Activated B cell treated with CpG ODN at 0.5 μM for 24 hours (primary cell): ENCODE measurements around the gene ACSS1. TPM values are rescaled to one million over a fixed set of nuclear protein-coding genes. Genes with fewer than 3 reads are reported as not detected.

ENCODE experiments used
- ATAC-seq: fragments of 200-7000 bp; cut with Tn5 transposase; one replicate; pipeline ENCODE4 v1.10.0; 2021; ENCODE audit warnings: low read depth, mild to moderate bottlenecking, moderate library complexity
- CTCF ChIA-PET: fragments of 350-600 bp; sonication (Branson Sonifier 250); formaldehyde crosslinking; loops from one replicate; lab custom pipeline; 2021; ENCODE audit warnings: antibody characterized with exemption; lab: Charles Lee
- POLR2A ChIA-PET: fragments of 350-600 bp; sonication (Branson Sonifier 250); formaldehyde crosslinking; loops from one replicate; lab custom pipeline; 2021; ENCODE audit warnings: antibody characterized with exemption; lab: Charles Lee
- DNase-seq: peaks from one replicate; pipeline ENCODE4 v3.0.0; 2022
- H3K27ac Mint-ChIP-seq: one replicate; pipeline ENCODE4 v1.8.0; 2020; ENCODE audit warnings: mixed read lengths
- H3K27me3 Mint-ChIP-seq: one replicate; pipeline ENCODE4 v1.8.0; 2021; ENCODE audit warnings: mixed read lengths
- H3K36me3 Mint-ChIP-seq: one replicate; pipeline ENCODE4 v1.8.0; 2021; ENCODE audit warnings: low read depth, mixed read lengths
- H3K4me1 Mint-ChIP-seq: one replicate; pipeline ENCODE4 v1.8.0; 2021; ENCODE audit warnings: mixed read lengths
- H3K4me3 Mint-ChIP-seq: one replicate; pipeline ENCODE4 v1.8.0; 2020; ENCODE audit warnings: mild to moderate bottlenecking, mixed read lengths
- H3K9me3 Mint-ChIP-seq: one replicate; pipeline ENCODE4 v1.8.0; 2020; ENCODE audit warnings: mixed read lengths
- intact Hi-C: fragments of 100-400 bp; cut with micrococcal nuclease; formaldehyde crosslinking; loops from one replicate; pipeline ENCODE4 v1.15.1; 2024
- total RNA-seq: library from RNA; stranded (reverse); gene quantifications from 2 replicates; pipeline ENCODE4 v1.2.3, GENCODE V29; 2022
- TF ChIP-seq, protein P1 (sequence below): fragments of 200-600 bp; IDR thresholded peaks from one replicate; pipeline ENCODE4 v1.8.0; 2022; ENCODE audit warnings: antibody characterized with exemption, mild to moderate bottlenecking

ACSS1 gene
- total RNA-seq, 1 donor from 2014 or later, result 34.4 TPM

GRCh38 chr20:24958506-24959385 lies 99.2 kb downstream of the ACSS1 start:
- no peak overlapping the region for H3K27ac Mint-ChIP-seq
- no peaks in the 10 kb centered on the region for H3K9me3 Mint-ChIP-seq
- no peaks in the 10 kb centered on the region for H3K27me3 Mint-ChIP-seq
- H3K36me3 Mint-ChIP-seq, result peaks cover 46% of the 10 kb centered on the region
- TF ChIP-seq, protein P1, sequence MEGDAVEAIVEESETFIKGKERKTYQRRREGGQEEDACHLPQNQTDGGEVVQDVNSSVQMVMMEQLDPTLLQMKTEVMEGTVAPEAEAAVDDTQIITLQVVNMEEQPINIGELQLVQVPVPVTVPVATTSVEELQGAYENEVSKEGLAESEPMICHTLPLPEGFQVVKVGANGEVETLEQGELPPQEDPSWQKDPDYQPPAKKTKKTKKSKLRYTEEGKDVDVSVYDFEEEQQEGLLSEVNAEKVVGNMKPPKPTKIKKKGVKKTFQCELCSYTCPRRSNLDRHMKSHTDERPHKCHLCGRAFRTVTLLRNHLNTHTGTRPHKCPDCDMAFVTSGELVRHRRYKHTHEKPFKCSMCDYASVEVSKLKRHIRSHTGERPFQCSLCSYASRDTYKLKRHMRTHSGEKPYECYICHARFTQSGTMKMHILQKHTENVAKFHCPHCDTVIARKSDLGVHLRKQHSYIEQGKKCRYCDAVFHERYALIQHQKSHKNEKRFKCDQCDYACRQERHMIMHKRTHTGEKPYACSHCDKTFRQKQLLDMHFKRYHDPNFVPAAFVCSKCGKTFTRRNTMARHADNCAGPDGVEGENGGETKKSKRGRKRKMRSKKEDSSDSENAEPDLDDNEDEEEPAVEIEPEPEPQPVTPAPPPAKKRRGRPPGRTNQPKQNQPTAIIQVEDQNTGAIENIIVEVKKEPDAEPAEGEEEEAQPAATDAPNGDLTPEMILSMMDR, result no peak
- H3K4me3 Mint-ChIP-seq, result no peak overlapping the region
- DNase-seq, result no peak
- intact Hi-C loops, result no loop called here
- POLR2A ChIA-PET, result no interaction called here
- CTCF ChIA-PET, result no interaction called here
- peaks cover 18% of the 10 kb centered on the region for H3K4me1 Mint-ChIP-seq
- no peak for ATAC-seq

DNA sequence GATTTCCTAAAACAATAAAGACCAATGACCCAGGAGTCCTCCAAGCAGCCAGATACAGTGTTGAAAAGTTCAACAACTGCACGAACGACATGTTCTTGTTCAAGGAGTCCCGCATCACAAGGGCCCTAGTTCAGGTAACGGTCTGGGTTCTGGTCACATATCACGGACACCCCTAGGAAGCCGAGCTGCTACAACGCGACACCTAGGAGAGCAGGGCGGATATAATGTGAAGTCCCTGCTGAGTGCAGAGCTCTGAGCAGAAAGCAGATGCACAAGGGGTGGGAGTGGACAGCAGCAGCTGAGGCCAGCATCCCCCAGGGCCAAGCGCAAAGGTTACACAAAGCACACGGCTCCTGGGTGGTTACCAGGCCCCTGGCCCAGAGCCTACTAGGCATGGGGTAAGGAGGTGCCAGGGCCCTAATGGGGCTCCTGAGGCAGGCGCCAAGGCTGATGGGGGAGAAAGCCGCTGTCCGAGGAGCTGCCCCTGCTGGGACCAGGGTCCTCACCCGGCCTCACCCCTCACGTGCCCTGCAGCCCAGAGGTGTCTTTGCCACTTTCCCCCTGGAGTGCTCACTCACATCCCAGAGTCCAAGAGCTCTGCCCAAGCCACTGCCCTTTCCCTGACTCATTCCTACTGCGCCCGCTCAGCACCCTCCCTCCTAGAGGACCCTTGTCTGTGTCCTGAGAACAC lies 100.5 kb downstream of the ACSS1 start:
- ATAC-seq, result no peak
- Mint-ChIP-seq H3K9me3 (no peaks in the 10 kb centered on the region), H3K36me3 (peaks cover 33% of the 10 kb centered on the region), H3K4me3 (no peak overlapping the region), H3K27ac (no peak overlapping the region), H3K27me3 (no peaks in the 10 kb centered on the region), H3K4me1 (peaks cover 19% of the 10 kb centered on the region)
- DNase-seq, result no peak
- ChIA-PET CTCF (no interaction called here), POLR2A (no interaction called here)
- TF ChIP-seq, protein P1, result no peak
- intact Hi-C loops, result no loop called here

Other genes with a start within 250 kb of the ACSS1 start
- 0.86 and 1.0 TPM in 2 replicates for gene CST7, start 108.9 kb downstream of the ACSS1 start, total RNA-seq
- 22.3 and 24.9 TPM in 2 replicates for gene APMAP, start 65.4 kb downstream of the ACSS1 start, total RNA-seq
- not detected in 2 replicates for gene VSX1, start 24.0 kb upstream of the ACSS1 start, total RNA-seq
- 37.2 and 44.4 TPM in 2 replicates for gene ENTPD6, start 137.6 kb upstream of the ACSS1 start, total RNA-seq
- gene PYGB, start 189.9 kb upstream of the ACSS1 start, total RNA-seq, result 21.5 and 23.5 TPM in 2 replicates